ENCODE measurements around the gene CACNA2D1.

The CACNA2D1 gene

GRCh38 chr7:82286096-82286797, 157.3 kb downstream of the CACNA2D1 start:
- Histone ChIP-seq H3K27ac (no peak overlapping the region), H3K4me3 (ENCODE audit: low read depth, low read length) (no peak overlapping the region), H3K27me3 (ENCODE audit: control insufficient read depth, insufficient read depth, low read length) (no peaks in the 10 kb centered on the region), H3K79me2 (no peaks in the 10 kb centered on the region), H2AFZ (no peak overlapping the region), H3K9ac (no peak overlapping the region), H3K4me1 (no peaks in the 10 kb centered on the region), H3K4me2 (ENCODE audit: low read length) (no peak overlapping the region), H3K36me3 (ENCODE audit: control insufficient read depth, insufficient read depth, low read length) (no peaks in the 10 kb centered on the region), H3K9me3 (ENCODE audit: control insufficient read depth, low read length) (no peaks in the 10 kb centered on the region)
- TF ChIP-seq CTCF (IDR thresholded peaks at IDR 0.05): no peak

GRCh38 chr7:82284936-82285519, 158.5 kb downstream of the CACNA2D1 start:
- H3K9ac ChIP-seq: no peak overlapping the region
- no peaks in the 10 kb centered on the region for H3K9me3 ChIP-seq (ENCODE audit: control insufficient read depth, low read length)
- H3K4me2 ChIP-seq (ENCODE audit: low read length): no peak overlapping the region
- H3K4me1 ChIP-seq: no peaks in the 10 kb centered on the region
- H3K79me2 ChIP-seq: no peaks in the 10 kb centered on the region
- no peak overlapping the region for H3K4me3 ChIP-seq (ENCODE audit: low read depth, low read length)
- H3K27ac ChIP-seq: no peak overlapping the region
- no peak overlapping the region for H2AFZ ChIP-seq
- no peaks in the 10 kb centered on the region for H3K27me3 ChIP-seq (ENCODE audit: control insufficient read depth, insufficient read depth, low read length)
- no peak for TF ChIP-seq CTCF (IDR thresholded peaks at IDR 0.05)
- H3K36me3 ChIP-seq (ENCODE audit: control insufficient read depth, insufficient read depth, low read length): no peaks in the 10 kb centered on the region

- Histone ChIP-seq H3K4me2 (ENCODE audit: low read length) (no peak overlapping the region), H3K4me3 (ENCODE audit: low read depth, low read length) (no peak overlapping the region), H3K79me2 (no peaks in the 10 kb centered on the region), H3K4me1 (no peaks in the 10 kb centered on the region), H3K9ac (no peak overlapping the region), H3K27ac (no peak overlapping the region), H3K36me3 (ENCODE audit: control insufficient read depth, insufficient read depth, low read length) (no peaks in the 10 kb centered on the region), H3K9me3 (ENCODE audit: control insufficient read depth, low read length) (no peaks in the 10 kb centered on the region), H3K27me3 (ENCODE audit: control insufficient read depth, insufficient read depth, low read length) (no peaks in the 10 kb centered on the region), H2AFZ (no peak overlapping the region)
- TF ChIP-seq CTCF (IDR thresholded peaks at IDR 0.05): no peak
These were observed 168.2 kb downstream of the CACNA2D1 start for GRCh38 chr7:82275342-82275741.

- Histone ChIP-seq H3K27ac (no peak overlapping the region), H3K27me3 (ENCODE audit: control insufficient read depth, insufficient read depth, low read length) (no peaks in the 10 kb centered on the region), H3K4me2 (ENCODE audit: low read length) (no peak overlapping the region), H2AFZ (no peak overlapping the region), H3K9me3 (ENCODE audit: control insufficient read depth, low read length) (no peaks in the 10 kb centered on the region), H3K79me2 (no peaks in the 10 kb centered on the region), H3K4me1 (no peaks in the 10 kb centered on the region), H3K9ac (no peak overlapping the region), H3K36me3 (ENCODE audit: control insufficient read depth, insufficient read depth, low read length) (no peaks in the 10 kb centered on the region), H3K4me3 (ENCODE audit: low read depth, low read length) (no peak overlapping the region)
- no peak for TF ChIP-seq CTCF (IDR thresholded peaks at IDR 0.05)
These were observed 168.9 kb downstream of the CACNA2D1 start for GRCh38 chr7:82274681-82275080.

GRCh38 chr7:82273886-82274285, 169.7 kb downstream of the CACNA2D1 start:
- no peaks in the 10 kb centered on the region for H3K9me3 ChIP-seq (ENCODE audit: control insufficient read depth, low read length)
- TF ChIP-seq CTCF (IDR thresholded peaks at IDR 0.05): no peak
- H3K4me1 ChIP-seq: no peaks in the 10 kb centered on the region
- no peak overlapping the region for H2AFZ ChIP-seq
- no peak overlapping the region for H3K27ac ChIP-seq
- H3K4me2 ChIP-seq (ENCODE audit: low read length): no peak overlapping the region
- no peaks in the 10 kb centered on the region for H3K27me3 ChIP-seq (ENCODE audit: control insufficient read depth, insufficient read depth, low read length)
- H3K9ac ChIP-seq: no peak overlapping the region
- no peak overlapping the region for H3K4me3 ChIP-seq (ENCODE audit: low read depth, low read length)
- no peaks in the 10 kb centered on the region for H3K36me3 ChIP-seq (ENCODE audit: control insufficient read depth, insufficient read depth, low read length)
- no peaks in the 10 kb centered on the region for H3K79me2 ChIP-seq

All from parathyroid adenoma (tissue), 2 donors.